AG04450 (cell line): Measurements from ENCODE around the gene BPNT1. TPM values are rescaled to one million over a fixed set of nuclear protein-coding genes. Genes with fewer than 3 reads are reported as not detected.

Experiments used
- CTCF ChIA-PET: fragments of 300-600, 350-600 bp; formaldehyde crosslinking; extraction: SDS; loops from one replicate; lab custom pipeline; 2022; ENCODE audit warnings: antibody characterized with exemption, inconsistent platforms; lab: Charles Lee
- POLR2A ChIA-PET: fragments of 350-600 bp; formaldehyde crosslinking; extraction: SDS; loops from one replicate; lab custom pipeline; 2021; ENCODE audit warnings: antibody characterized with exemption, inconsistent platforms; lab: Yijun Ruan, JAX
- DNase-seq: peaks from one replicate; pipeline ENCODE4 v3.0.0-alpha.2; 2011; ENCODE audit warnings: low read depth, low spot score
- H3K27ac ChIP-seq: one replicate; pipeline ENCODE4 v1.5.1; 2012; ENCODE audit warnings: low read depth, low read length, control low read depth
- H3K27me3 ChIP-seq: one replicate; pipeline ENCODE4 v1.6.0; 2012; ENCODE audit warnings: low read length; ENCODE audit not compliant: control insufficient read depth, insufficient read depth
- H3K4me3 ChIP-seq: 2 replicates; pipeline ENCODE4 v1.5.1; 2011; ENCODE audit warnings: mild to moderate bottlenecking, low read depth, low read length, control low read depth
- H3K9me3 ChIP-seq: 2 replicates; pipeline ENCODE4 v1.5.1; 2012; ENCODE audit warnings: low read length; ENCODE audit not compliant: control insufficient read depth, insufficient read depth
- polyA plus RNA-seq: library from polyadenylated mRNA; depleted of rRNA; stranded (reverse); fragments of >200 nt; gene quantifications from 2 replicates; pipeline ENCODE4 v1.2.3, GENCODE V29; 2011
- TF ChIP-seq, protein P1 (sequence below): IDR thresholded peaks from 2 replicates; pipeline ENCODE4 v1.5.1; 2011; ENCODE audit warnings: low read depth, low read length, control low read depth, inconsistent platforms

Gene BPNT1
- polyA plus RNA-seq, 1 experiment = 54.1 TPM

DNA sequence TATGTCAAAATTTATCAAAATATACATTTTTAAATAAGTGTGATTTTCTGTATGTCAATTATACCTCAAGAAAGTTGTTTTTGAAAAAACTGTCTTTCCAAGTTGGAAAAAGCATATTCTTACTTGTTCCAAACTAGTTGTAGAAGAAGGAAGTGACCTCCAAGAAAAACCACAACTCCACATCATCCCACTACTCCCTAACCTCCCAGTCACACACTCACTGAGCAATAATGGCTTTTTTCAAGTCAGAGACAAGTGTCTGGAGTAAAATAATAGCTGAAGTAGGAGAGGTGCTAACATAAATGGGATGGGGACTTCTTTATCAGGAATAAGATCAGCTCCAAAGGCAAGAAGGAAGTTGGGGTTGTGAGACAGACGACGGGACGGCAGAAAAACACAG is 56.7 kb downstream of the BPNT1 start:
- POLR2A ChIA-PET = no interaction called here
- TF ChIP-seq, protein P1, sequence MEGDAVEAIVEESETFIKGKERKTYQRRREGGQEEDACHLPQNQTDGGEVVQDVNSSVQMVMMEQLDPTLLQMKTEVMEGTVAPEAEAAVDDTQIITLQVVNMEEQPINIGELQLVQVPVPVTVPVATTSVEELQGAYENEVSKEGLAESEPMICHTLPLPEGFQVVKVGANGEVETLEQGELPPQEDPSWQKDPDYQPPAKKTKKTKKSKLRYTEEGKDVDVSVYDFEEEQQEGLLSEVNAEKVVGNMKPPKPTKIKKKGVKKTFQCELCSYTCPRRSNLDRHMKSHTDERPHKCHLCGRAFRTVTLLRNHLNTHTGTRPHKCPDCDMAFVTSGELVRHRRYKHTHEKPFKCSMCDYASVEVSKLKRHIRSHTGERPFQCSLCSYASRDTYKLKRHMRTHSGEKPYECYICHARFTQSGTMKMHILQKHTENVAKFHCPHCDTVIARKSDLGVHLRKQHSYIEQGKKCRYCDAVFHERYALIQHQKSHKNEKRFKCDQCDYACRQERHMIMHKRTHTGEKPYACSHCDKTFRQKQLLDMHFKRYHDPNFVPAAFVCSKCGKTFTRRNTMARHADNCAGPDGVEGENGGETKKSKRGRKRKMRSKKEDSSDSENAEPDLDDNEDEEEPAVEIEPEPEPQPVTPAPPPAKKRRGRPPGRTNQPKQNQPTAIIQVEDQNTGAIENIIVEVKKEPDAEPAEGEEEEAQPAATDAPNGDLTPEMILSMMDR = no peak

DNA sequence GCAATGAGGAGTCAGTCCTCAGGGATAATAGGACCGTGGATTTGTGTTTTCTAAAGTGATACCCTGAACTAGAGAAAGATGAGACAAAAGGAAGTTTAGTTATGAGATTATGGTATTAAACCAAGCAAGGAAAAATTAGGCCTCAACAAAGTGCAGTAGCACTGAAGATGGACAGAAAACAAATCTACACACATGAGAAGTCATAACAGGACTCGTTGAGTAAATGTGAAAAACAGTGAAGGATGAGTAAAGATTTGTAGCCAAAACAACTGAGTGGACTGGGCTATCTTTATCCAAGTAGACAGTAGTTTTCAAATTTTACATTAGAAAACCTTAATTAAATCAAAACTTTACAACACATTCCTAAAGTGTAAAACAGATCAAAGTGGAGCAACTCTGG is 58.3 kb downstream of the BPNT1 start:
- DNase-seq = no peak
- ChIA-PET POLR2A (no interaction called here), CTCF (no interaction called here)
- Histone ChIP-seq H3K4me3 (no peak overlapping the region), H3K27ac (no peak overlapping the region), H3K27me3 (no peaks in the 10 kb centered on the region), H3K9me3 (no peaks in the 10 kb centered on the region)
- TF ChIP-seq, protein P1 = no peak

More for the DNA sequence above, 56.7 kb downstream of the BPNT1 start:
- Histone ChIP-seq H3K27me3 (no peaks in the 10 kb centered on the region), H3K4me3 (no peak overlapping the region), H3K27ac (no peak overlapping the region), H3K9me3 (no peaks in the 10 kb centered on the region)
- CTCF ChIA-PET = interaction anchor here (0.7 kb wide), 3 partner anchors 8 to 20 kb away, joined by 3 read pairs; partner anchors contain the start of gene EPRS1
- DNase-seq = no peak

DNA sequence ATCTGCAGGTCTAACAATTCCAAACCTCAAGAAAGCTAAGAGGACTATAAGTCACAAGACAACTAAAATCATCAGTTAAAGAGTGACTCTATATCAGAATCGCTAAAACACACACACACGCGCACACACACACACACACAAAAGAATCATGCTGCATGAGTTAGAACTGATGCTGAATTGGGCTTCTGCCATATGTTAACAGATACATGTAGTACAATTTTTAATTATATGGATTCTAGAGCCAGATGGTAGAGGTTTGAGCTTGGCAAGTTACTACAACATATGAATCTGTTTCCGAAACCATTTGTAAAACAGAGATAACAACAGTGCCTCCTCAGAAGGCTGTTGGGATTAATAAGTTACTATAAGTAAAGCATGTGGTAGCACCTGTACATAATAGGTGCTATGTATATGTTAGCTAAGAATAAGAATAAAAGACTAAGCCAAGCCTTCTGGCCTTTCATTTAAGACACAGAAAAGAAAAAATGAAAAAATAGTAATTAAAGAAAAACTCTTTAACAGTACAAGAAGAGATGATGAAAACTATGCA is 61.2 kb downstream of the BPNT1 start:
- TF ChIP-seq, protein P1 = no peak
- Histone ChIP-seq H3K27ac (no peak overlapping the region), H3K27me3 (no peaks in the 10 kb centered on the region), H3K4me3 (no peak overlapping the region), H3K9me3 (no peaks in the 10 kb centered on the region)
- ChIA-PET POLR2A (no interaction called here), CTCF (no interaction called here)
- no peak for DNase-seq

DNA sequence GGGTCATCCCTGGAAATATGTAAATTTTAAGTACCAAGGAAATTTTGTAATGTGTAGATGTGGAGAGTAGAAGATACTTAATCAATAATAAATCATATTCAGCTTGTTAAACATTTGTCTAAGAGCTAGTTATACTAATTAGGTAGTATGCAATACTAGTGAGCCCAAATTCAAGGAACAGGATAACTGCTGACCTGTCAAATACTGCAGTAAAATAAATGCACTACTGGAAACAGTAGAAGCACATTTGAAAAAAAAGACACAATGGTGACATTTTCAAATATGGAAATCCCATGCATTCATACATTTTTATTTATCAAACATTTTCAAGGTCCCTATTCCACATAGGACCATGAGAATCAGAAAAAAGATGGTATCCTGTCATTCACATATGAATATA is 70.5 kb downstream of the BPNT1 start:
- no peak for DNase-seq
- ChIA-PET CTCF (interaction anchor here (0.7 kb wide), 1 partner anchor 172 kb away, joined by 3 read pairs; no protein-coding TSS in a partner anchor), POLR2A (no interaction called here)
- TF ChIP-seq, protein P1 = no peak
- Histone ChIP-seq H3K4me3 (no peak overlapping the region), H3K27ac (no peak overlapping the region), H3K27me3 (no peaks in the 10 kb centered on the region), H3K9me3 (no peaks in the 10 kb centered on the region)

DNA sequence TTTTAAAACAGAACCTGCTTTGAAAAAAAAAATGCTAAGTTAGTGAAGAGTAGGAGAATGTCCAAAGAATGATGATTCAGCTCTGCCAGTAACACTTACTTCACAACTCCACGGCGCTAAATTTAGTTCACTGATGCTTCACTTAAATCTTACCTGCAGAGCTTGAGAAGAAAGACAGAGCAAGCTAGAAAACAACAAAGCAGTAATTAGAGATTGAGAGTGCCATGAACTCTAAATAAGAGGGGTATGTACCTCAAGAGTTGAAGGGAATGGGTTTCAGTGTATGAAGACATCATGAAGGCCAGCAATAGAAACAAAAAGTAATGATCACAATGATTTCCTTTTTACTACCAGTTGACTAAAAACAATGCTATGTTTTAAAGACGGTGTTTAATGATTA is 76.1 kb downstream of the BPNT1 start:
- no peak for DNase-seq
- ChIA-PET CTCF (interaction anchor here (0.6 to 2.7 kb wide), 3 partner anchors 23 to 99 kb away, joined by 6 to 26 read pairs (median 7); no protein-coding TSS in a partner anchor), POLR2A (no interaction called here)
- Histone ChIP-seq H3K4me3 (no peak overlapping the region), H3K27ac (no peak overlapping the region), H3K27me3 (no peaks in the 10 kb centered on the region), H3K9me3 (no peaks in the 10 kb centered on the region)
- TF ChIP-seq, protein P1 = no peak
